HepG2 (cell line): Measurements from ENCODE around the gene MICAL3.

Source experiments
- CEBPB ChIP-seq: IDR thresholded peaks from 2 replicates; pipeline ENCODE4 v1.6.1; 2011; ENCODE audit warnings: low read depth, low read length, improper control_type of control experiment, borderline replicate concordance
- DMAP1 ChIP-seq: IDR thresholded peaks from 2 replicates; pipeline ENCODE4 v1.6.1; 2016
- ERF ChIP-seq: IDR thresholded peaks from 2 replicates; pipeline ENCODE4 v1.6.1; 2018; ENCODE audit warnings: missing biosample characterization, missing genetic modification reagents
- FOXK2 ChIP-seq: fragments of 450-650 bp; IDR thresholded peaks from 2 replicates; pipeline ENCODE4 v1.6.1; 2016
- MXI1 ChIP-seq: IDR thresholded peaks from 3 replicates; pipeline ENCODE4 v1.6.1; 2012; ENCODE audit warnings: low read depth, low read length, inconsistent platforms, borderline replicate concordance
- POLR2A ChIP-seq, 2 experiments: IDR thresholded peaks; 2 replicates each; pipeline ENCODE4 v1.6.1; 2011; ENCODE audit warnings: low read depth in 2 of 2, low read length in 2 of 2, mild to moderate bottlenecking in 1 of 2, moderate library complexity in 1 of 2; ENCODE audit not compliant: insufficient read depth in 1 of 2
- POLR2AphosphoS2 ChIP-seq: IDR thresholded peaks from 2 replicates; pipeline ENCODE4 v1.6.1; 2011; ENCODE audit warnings: low read depth, low read length, improper control_type of control experiment
- SP1 ChIP-seq, 2 experiments: fragments of 450-650 bp in 1 of 2; sonication (generic) in 1 of 2; formaldehyde crosslinking in 1 of 2; IDR thresholded peaks; 2 replicates each; pipeline versions ENCODE4 v1.4.0 to v1.6.1; 2016 to 2020; ENCODE audit warnings: missing genetic modification reagents in 1 of 2
- YY1 ChIP-seq: IDR thresholded peaks from 2 replicates; pipeline ENCODE4 v1.6.1; 2011; ENCODE audit warnings: low read length, low read depth, moderate library complexity, mild to moderate bottlenecking; ENCODE audit not compliant: insufficient read depth, insufficient replicate concordance
- ZBTB8A ChIP-seq: sonication (generic); formaldehyde crosslinking; IDR thresholded peaks from 2 replicates; pipeline ENCODE4 v1.4.0; 2020; ENCODE audit warnings: mild to moderate bottlenecking, low read depth, missing genetic modification reagents, borderline replicate concordance
- ZNF251 ChIP-seq: sonication (generic); formaldehyde crosslinking; IDR thresholded peaks from 2 replicates; pipeline ENCODE4 v1.9.0; 2021; ENCODE audit warnings: mild to moderate bottlenecking, missing genetic modification reagents
- TF ChIP-seq, protein P1 (sequence below): sonication (generic); formaldehyde crosslinking; conservative IDR thresholded peaks from 2 replicates; pipeline ENCODE4 v1.4.0; 2020; ENCODE audit warnings: missing genetic modification reagents
- TF ChIP-seq, protein P2 (sequence below): sonication (generic); formaldehyde crosslinking; IDR thresholded peaks from 2 replicates; pipeline ENCODE4 v1.8.0; 2022; ENCODE audit warnings: missing genetic modification reagents, mild to moderate bottlenecking, inconsistent platforms, borderline replicate concordance
- TF ChIP-seq, protein P3 (sequence below): sonication (generic); formaldehyde crosslinking; IDR thresholded peaks from 2 replicates; pipeline ENCODE4 v1.5.0; 2020; ENCODE audit warnings: mild to moderate bottlenecking, missing genetic modification reagents, moderate library complexity

DNA sequence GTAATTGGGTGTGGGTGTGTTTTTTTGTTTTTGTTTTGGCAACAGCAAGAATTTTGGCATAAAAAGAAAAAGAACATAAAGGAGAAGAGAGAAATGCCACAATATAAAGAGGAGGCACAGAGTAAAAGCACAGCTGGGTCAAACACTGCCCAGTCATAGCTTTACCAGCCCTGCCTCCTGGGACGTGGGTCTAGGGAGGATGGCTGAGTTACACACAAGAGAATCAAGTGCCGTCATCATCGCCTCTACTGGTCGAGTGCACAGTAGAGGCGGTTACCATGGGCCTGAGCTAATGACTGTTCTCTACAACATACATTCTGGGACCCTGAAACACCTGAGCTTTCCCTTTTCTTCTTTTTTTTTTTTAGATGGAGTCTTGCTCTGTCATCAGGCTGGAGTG, 162.5 kb downstream of the MICAL3 start:
- TF ChIP-seq YY1 (no peak), SP1 (IDR thresholded peaks at IDR 0.05) (no peak), SP1 (CRISPR knock-in tag; IDR thresholded peaks at IDR 0.05) (no peak), ZNF251 (CRISPR knock-in tag) (no peak), POLR2AphosphoS2 (no peak), POLR2A (IDR thresholded peaks at IDR 0.05; ENCODE audit: insufficient read depth in 1 of 2, low read depth in 2 of 2, low read length in 2 of 2) (no peak), CEBPB (no peak), FOXK2 (no peak), ZBTB8A (no peak), MXI1 (no peak), DMAP1 (no peak), ERF (CRISPR knock-in tag) (no peak)
- TF ChIP-seq, protein P1, sequence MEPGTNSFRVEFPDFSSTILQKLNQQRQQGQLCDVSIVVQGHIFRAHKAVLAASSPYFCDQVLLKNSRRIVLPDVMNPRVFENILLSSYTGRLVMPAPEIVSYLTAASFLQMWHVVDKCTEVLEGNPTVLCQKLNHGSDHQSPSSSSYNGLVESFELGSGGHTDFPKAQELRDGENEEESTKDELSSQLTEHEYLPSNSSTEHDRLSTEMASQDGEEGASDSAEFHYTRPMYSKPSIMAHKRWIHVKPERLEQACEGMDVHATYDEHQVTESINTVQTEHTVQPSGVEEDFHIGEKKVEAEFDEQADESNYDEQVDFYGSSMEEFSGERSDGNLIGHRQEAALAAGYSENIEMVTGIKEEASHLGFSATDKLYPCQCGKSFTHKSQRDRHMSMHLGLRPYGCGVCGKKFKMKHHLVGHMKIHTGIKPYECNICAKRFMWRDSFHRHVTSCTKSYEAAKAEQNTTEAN (CRISPR knock-in tag): no peak
- TF ChIP-seq, protein P2, sequence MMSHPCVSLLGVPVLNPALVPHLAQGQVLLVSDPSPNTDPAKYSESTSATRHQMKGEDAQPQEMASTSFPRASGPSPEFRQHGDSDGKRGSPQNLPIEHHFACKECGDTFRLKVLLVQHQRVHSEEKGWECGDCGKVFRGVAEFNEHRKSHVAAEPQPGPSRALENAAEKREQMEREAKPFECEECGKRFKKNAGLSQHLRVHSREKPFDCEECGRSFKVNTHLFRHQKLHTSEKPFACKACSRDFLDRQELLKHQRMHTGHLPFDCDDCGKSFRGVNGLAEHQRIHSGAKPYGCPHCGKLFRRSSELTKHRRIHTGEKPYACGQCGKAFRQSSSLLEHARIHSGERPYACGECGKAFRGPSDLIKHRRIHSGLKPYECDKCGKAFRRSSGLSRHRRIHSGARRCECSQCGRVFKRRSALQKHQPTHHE: no peak
- TF ChIP-seq, protein P3, sequence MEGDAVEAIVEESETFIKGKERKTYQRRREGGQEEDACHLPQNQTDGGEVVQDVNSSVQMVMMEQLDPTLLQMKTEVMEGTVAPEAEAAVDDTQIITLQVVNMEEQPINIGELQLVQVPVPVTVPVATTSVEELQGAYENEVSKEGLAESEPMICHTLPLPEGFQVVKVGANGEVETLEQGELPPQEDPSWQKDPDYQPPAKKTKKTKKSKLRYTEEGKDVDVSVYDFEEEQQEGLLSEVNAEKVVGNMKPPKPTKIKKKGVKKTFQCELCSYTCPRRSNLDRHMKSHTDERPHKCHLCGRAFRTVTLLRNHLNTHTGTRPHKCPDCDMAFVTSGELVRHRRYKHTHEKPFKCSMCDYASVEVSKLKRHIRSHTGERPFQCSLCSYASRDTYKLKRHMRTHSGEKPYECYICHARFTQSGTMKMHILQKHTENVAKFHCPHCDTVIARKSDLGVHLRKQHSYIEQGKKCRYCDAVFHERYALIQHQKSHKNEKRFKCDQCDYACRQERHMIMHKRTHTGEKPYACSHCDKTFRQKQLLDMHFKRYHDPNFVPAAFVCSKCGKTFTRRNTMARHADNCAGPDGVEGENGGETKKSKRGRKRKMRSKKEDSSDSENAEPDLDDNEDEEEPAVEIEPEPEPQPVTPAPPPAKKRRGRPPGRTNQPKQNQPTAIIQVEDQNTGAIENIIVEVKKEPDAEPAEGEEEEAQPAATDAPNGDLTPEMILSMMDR (CRISPR knock-in tag): no peak
